ENCODE results near the gene ZNF618. TPM values are rescaled to one million over a fixed set of nuclear protein-coding genes. Genes with fewer than 3 reads are reported as not detected.

ZNF618 gene
- total RNA-seq, 1 donor from 2014 or later: 0.02 TPM

DNA sequence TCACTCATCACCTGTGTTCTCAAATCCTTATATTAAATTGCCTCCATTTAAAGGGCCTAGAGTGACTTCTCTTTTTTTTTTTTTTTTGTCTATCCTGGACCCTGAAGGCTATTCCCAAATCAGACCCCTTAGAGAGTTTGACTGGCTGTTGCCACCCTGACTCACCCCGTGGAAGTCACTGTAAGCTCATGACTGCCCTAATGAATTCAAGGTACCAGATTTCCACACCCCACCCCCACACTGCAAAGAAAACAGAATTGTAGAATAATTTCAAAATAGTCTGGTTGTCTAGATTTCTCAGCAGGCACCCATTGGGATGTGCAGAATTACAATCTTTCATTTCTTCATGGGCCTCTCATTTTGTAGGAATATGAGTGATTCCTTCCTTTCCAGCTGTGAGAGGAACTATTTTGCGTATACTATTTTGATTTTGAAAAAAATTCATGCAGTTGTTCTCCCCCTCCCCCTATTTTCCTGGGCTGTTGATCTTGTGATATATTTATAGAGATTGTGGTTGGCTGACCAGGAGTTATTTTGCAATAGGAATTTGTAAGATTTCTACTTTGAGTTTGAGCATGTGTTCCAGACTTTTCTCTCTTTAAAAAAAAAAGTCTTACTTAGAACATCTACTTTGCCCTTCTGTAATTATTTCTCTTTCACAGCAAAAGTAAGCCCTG lies 79.1 kb downstream of the ZNF618 start:
- intact Hi-C loops (cut with micrococcal nuclease): no loop called here

DNA sequence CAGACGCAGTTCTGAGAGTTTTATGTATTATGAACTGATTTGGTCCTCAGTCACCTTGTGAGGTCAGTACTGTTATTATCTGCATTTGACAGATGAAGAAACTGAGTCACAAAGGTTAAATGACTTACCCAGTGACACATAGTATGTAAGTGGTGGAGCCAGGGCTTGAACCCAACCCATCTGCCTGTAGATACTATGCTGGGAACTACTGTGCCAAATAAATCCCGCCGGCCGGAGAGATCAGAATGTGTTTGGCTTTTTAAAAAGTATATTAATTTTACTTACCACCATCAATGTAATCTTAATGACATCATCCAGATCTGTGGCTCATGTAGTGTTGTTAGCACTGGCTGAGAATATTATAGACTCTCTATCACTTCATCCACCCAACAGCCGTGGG lies 80.8 kb downstream of the ZNF618 start:
- intact Hi-C loops (cut with micrococcal nuclease): no loop called here

DNA sequence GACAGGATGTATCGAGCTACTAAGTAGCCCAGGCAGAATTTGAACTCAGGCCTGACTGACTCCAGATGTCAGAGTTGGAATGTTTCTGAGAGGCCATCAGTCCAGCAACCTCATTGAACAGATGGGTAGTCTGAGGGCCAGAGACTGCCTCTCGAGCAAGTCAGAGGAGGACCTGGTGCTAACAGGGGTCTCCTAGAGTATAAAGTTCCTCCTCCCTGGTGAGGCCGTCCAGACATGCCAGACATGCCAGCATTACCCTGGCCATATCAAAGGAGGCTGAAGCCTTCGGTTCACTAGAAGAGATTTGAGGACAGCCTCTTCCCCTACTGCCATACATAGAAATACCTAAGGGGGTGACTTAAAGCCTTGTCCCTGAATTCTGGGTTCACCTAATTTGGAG lies 81.2 kb downstream of the ZNF618 start:
- intact Hi-C loops (cut with micrococcal nuclease): no loop called here

DNA sequence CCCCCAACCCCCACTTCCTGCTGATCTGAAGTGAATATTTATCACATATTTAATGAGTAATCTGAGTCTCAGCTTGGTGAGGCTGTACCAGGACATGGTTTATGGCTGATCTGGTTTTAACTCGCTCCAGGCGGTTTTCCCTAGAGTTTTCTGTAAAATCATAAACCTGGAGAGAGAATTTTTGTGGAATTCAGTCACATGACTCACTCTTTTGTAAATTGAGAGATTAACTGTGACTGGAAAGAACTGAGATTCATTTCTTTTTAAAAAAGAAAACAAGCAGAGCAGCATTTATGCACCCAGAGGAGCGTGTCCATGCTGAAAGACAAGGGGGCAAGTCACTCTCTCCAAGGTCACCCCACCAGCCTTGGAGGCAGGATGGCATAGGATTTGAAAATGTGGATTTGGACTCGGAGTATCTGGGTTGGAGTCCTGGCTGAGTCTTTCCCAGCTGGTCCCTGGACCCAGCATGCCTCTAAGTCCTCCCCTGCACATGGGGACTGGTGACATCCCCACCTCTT lies 81.8 kb downstream of the ZNF618 start:
- intact Hi-C loops (cut with micrococcal nuclease): no loop called here

DNA sequence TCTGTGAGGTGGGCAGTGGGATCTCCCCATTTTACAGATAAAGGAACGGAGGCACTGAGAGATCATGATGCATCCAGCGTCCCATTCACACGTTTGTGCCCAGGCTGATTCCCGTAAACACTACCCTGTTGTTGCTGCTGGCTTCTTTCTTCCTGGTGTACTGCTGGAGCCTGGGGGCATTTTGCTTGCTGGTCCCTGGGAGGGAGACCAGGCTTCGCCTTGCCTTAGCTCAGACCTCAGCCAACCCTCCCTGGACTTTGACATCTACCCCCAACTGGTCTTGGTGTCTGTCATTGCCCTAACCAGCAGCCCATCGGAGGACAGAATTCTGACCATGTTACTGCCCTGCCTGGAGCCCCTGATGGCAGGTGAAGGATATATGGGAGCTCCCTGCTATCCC lies 82.4 kb downstream of the ZNF618 start:
- intact Hi-C loops (cut with micrococcal nuclease): no loop called here

DNA sequence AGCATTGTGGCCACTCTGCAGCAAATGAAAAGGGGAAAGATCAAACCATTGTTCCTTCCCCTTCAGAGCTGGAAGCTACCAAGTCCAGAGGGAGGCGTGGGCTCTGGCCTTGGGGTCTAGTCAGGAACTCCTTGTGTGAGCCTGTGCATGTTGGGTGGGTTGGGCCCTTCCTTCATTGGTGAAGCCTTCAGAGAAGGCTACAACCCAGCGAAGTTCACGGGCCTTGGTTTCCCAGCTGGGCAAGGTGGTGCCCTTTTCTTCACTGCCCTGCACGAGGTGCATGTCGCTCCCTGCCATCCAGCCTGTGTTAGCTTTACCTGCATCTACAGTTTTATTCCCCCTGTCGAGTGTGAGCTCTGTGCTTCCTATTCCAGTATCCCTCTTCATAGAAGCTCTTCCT lies 84.7 kb downstream of the ZNF618 start:
- intact Hi-C loops (cut with micrococcal nuclease): no loop called here

DNA sequence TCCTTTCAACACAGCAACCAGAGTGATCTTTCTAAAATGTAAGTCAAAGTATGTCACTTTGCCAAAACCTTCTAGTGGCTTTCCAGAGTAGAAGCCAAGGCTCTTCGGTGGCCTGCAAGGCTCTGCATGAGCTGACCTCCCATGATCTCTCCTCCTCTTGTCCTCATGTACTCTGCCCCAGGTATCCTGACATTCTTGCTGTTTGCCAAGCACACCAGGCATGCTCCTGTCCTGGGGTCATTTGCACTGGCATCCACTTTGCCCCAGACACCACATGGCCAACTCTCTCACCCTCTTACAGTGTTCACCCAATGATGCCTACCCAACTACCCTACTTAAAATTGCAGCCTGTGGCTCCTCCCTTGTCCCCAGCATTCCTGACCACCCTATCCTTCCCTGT lies 86.3 kb downstream of the ZNF618 start:
- intact Hi-C loops (cut with micrococcal nuclease): no loop called here

DNA sequence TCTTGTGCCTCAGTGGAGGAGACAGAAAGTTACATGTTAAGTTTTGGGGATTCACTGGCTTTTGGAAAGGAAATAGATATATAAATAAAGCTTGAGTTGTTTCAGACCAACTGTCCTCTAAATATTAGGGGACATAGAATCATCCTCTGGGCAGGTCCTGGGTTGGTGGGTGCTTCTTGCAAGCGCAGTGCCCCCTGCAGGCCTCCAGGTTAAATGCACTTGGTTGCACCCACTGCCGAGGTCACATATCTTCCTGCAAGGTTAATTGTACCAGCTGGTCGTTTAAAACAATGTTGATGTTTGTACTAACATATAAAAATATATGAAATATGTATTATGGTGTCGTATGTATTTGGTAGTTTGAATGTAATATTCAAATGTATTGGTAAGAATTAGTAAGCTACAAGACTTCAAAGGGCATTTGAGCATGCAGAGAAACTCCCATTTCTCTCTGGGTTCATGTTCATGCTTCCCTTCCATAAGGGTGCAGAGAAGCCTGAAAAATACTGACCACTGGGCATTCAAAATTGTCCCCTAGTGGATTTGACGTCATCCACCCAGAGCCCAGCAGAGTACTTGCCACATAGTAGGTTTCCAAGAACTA lies 87.0 kb downstream of the ZNF618 start:
- intact Hi-C loops (cut with micrococcal nuclease): loop anchor here (1.0 kb wide), 1 partner anchor 110 kb away; no protein-coding TSS in a partner anchor

DNA sequence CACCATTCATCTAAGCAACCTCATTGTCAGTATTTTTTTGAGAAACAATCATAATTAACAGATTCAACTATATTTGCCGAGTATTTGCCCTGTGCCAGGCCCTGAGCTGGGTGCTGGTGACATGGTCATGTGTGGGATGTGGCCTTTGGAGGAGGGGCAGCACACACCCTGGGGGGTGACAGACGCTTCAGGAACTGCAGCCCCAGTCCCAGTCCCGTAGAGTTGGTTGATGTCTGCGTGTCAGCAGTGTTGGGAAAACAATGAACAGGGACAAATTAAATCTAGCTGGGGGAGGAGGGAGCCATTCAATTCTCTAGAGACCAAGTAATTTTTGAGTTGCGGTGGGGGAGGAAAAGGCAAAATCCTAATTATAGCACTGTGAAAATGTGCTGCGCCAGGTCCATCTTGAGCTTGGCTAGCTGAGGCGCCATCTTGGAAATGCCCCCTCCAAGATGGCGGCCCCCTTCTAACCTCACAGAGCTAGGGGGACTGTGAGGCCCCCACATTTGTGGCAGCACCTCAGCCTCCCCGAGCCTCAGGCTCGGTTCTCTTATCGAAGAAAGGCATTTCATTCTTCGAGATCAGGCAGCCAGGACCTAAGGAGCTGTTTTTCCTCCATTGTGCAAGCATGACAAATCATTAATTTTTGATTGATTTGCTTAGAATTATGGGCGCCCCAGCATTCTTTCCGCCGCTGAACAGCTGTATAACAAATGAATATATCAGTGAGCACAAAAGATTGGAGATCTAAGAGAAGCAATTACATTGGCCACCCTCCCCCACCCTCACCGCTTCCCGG lies 87.8 kb downstream of the ZNF618 start:
- intact Hi-C loops (cut with micrococcal nuclease): loop anchor here (1.0 kb wide), 1 partner anchor 111 kb away; no protein-coding TSS in a partner anchor

DNA sequence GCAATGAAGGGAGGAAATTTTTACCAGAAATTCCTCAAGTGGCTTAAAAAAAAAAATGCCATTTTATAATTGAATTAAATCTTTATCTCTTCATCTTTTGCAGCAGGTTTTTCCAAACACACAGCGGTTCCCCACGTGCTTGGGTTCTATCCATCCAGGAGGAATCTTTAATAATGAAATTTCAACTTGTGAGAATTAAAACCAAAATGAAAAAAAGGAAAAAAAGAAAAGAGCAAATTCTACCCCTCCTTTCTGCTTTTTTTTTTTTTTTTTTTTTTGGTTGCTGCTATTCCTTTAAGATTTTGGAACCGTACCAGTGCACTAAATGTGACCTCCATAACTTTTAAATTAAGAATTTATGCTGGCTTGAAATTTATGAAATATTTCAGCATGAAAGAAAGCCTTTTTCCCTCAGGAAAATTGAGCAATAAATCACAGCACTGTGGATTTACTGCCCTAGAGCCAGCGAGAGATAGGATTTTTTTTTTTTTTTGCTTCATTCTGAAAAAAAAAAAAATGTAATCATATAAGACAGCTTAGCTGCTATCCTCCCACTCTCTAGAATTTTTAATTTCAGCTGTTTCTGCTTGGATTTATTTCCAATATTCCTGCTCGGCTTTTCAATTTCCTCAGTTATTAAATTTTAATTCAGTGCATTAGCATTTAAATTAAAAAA lies 88.5 kb downstream of the ZNF618 start:
- intact Hi-C loops (cut with micrococcal nuclease): no loop called here

DNA sequence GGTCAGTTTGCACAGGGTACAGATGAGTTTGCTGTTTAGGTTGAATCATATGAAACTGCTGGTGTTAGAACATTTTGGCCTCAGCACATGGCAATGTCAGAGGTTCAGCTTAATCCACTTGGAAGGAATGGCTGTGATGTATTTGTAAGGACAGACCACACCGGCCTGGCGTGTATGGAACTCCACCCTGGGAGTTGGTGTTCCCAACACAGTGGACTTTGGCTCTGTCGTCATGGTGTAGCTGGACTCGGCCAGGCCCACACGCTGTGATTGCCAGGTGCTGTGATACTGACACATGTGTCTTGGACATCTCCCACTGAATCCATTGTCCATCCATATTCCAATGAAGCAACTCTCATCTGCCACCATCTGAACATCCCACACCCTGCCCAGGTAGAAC lies 90.3 kb downstream of the ZNF618 start:
- intact Hi-C loops (cut with micrococcal nuclease): no loop called here

DNA sequence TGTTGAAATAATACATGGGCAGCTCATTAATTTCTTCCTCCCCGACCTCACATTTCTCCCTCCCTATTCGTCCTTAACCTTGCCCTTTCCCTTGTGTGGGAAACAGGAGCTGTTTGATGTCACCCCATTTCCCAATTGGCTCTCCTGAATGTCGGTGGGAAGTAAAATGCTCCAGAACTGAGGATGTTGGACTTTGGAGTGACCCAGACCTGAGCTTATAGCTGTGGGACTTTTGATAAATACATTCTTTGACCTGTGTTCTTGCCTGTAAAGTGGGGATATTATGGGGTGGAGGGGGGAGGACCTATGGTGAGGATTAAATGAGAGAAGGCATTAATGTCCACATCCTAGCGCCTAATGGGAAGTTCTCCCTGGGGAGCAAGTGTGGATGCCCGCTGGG lies 91.3 kb downstream of the ZNF618 start:
- intact Hi-C loops (cut with micrococcal nuclease): no loop called here

DNA sequence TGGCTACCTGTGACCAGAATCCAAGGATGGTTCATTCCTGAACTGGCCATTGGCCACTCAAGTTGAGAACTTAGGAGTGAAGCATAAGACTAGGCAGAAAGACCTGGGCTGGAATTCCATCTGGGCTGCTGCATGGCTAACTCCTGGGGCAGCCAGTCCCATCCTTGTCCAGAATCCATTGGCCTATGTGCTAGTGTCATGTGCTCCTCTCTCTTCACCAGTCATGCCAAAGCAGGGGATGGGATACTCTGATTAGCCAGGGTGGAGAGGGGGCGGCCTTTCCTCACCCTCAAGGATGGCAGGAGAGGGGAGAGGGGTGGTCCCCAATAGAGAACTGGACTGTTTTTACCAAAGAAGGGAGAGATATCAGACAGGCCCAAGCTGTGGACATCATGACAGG lies 93.2 kb downstream of the ZNF618 start:
- intact Hi-C loops (cut with micrococcal nuclease): no loop called here

DNA sequence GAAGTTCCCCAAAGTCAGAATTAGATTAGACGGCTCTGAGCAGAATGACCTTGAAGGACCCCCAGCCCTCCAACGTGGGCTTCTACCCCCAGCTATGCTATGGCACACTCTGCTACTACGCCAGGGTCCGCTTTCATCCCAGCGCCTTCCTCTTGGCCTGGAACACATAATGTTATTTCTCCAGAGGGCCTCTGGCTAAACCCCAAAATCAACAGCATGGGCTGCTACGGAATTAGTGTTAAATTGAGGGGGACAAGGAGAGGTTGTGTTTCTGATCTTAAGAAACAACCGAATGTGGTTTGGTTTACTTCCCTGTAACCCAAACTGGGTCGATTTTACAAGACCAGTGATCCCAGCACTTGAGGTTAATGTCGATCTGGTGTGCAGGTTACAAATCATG lies 97.1 kb downstream of the ZNF618 start:
- intact Hi-C loops (cut with micrococcal nuclease): no loop called here

DNA sequence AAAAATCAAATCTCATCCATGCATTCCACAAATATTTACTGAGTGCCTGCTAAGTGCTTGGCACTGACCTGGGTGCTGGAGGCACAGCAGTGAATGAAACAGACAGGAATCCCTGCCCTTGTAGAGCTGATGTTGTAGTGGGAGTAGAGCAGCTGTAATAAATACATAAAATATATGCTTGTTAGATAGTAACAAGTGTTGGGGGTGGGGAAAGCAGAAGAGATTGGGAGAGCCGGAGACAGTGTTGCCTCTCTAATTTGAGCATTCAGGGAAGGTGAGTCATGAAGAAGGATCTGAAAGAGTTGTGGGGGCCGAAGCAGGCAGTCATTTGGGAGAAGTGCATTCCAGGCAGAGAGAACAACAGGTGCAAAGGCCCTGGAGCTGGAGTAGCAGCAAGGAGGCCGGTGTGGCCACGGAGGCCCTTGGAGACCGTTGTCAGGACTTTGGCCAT lies 97.9 kb downstream of the ZNF618 start:
- intact Hi-C loops (cut with micrococcal nuclease): no loop called here

DNA sequence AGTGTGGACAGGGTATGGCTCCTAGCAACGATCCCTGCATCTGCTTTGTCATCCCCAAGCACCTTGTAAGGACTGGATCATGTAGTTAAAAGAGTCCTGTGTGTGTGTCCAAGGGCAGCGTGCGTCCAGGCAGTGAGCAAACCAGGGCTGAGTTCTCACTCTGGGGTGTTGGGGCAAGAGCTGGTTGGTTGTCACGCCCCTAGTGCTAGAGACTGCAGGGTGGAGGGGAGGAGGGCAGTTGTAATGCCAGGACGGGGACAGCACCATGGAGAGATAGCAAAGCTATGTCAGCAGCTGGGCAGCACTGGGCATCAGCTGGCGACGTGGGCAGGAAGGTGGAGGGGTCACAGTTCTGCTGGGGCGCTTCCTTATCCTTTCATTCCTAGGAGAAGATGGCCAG lies 100.8 kb downstream of the ZNF618 start:
- intact Hi-C loops (cut with micrococcal nuclease): no loop called here

DNA sequence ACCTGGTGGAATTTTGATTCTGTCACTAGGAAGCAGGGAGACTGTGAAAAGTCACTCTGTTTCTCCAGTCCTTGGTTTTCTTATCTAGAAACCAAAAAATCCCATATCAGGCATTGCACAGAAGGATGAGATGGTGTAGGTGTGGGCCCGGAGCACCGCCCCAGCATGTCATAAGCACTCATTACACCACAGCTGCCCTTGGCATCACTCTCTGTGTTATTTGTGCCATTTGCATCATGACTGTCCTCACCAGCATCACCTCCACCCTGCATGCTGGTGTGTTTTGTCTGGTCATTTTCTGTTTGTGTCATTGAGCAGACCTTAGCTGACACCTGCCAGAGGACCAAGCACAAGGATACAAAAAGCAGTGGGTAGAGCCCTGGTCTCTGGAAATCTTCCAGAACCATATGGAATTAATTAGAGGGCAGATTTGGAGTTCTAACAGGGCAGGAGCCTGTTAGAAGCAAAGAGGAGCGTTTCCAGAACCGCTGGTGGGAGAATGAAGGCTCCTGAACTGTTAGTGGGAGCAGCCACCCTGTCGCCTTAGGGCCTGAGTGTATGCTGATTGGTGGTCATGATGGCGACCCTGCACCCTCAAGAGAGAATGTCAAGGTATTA lies 102.7 kb downstream of the ZNF618 start:
- intact Hi-C loops (cut with micrococcal nuclease): no loop called here

DNA sequence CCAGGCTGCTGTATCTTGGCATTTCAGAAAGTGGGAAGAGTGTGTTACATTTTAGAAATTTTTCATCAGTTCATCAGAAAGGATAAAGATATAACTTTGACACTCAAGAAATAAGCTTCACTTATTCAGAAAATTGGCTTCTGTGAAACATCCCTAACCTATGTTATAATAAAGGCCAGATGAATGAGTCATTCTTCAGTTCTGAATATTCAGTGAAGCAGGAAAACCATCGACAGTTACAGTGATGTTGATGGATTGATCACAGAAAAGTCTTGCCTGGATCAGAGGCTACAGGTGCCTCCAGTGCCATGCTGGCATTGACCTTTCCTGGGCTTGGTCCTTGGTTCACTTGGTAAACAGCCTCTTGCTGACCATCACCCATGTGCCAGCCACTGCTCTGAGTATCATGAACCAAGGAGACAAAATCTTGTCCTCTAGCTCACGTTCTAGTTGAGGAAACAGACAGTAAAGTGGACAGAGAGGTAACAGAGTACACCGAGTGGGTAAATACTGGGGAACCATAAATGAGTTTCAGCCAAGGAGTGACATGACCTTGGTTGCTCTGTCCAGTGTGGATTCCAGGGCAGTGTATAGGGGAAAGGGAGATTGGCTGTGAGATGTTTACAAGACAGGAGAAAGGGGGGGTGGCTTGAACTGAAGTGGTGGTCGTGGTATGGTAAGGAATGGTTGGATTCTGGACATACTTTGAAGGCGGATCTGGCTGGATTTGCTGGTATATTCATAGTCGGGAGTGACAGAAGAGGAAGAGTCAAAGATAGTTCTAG lies 103.4 kb downstream of the ZNF618 start:
- intact Hi-C loops (cut with micrococcal nuclease): no loop called here

DNA sequence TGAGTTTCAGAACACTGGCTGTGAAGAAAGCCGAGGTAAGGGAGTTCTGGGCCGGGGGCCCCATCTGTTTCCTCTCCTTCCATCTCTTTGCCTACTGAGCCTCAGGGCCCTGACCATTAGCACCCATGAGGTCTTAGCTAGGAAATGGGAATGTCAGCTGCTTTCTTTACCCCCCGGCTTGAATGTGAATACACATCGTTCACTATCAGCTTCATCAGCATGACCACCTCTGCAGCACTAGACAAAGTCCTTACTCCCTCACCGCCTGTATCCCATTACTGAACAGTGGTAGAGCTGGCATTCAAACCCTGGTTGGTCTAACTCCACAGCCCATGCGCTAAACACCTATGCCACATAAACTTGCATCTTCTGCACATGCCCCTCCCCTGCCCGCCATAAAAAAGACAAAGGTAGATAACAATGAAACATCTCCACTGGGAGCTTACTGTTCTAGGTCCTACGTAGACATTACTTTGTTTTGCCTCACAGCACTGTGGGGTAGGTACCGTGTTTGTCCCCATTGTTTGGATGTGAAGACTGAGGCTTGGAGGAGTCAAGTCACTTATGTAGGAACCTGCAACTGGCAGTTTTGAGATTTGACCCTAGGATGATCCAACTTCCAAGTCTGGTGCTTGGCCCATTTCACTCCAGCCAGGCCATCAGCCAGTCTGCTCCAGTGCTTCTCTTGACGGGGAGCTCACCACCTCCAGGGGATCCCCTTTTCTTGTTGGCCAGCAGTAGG lies 108.7 kb downstream of the ZNF618 start:
- intact Hi-C loops (cut with micrococcal nuclease): no loop called here

All from T-helper 1 cell treated with Interleukin-12 subunit alpha and Interleukin-12 subunit beta and Interleukin-4 antibody, amounts not matched to agents 30 ng/mL and 1 ng/mL, for 36 hours (primary cell).